GM18502 (cell line): ENCODE measurements around the gene TRAPPC8.
"Not testable (repeated sequence)": the region's sequence is repeated elsewhere in the genome, so short reads cannot be mapped to it uniquely, and the experiment has no call there.

Experiments used
- ATAC-seq: cut with Tn5 transposase; IDR thresholded peaks from one replicate; pipeline ENCODE4 v1.9.1; 2021; ENCODE audit warnings: mild to moderate bottlenecking; ENCODE audit not compliant: unreplicated experiment, poor library complexity

Gene TRAPPC8

GRCh38 chr18:31942999-31943877, at the start of gene TRAPPC8:
TRAPPC8 (minus strand) TSS chr18:31943128; CDS start chr18:31942764, 364 bp downstream.
- peak; percentile 84 for ATAC-seq

GRCh38 chr18:31990823-31991222, 47.9 kb upstream of the TRAPPC8 start:
- ATAC-seq = peak; percentile 100

- no peak for ATAC-seq
Observed at GRCh38 chr18:31983976-31984375, 41.0 kb upstream of the TRAPPC8 start.

- no peak for ATAC-seq
Observed at GRCh38 chr18:31983020-31983419, 40.1 kb upstream of the TRAPPC8 start.

- ATAC-seq = no peak
Observed at GRCh38 chr18:31980863-31981262, 37.9 kb upstream of the TRAPPC8 start.

- ATAC-seq = no peak
Observed at GRCh38 chr18:31979714-31980113, 36.8 kb upstream of the TRAPPC8 start.

- no peak for ATAC-seq
Observed at GRCh38 chr18:31978616-31979015, 35.7 kb upstream of the TRAPPC8 start.

- no peak for ATAC-seq
Observed at GRCh38 chr18:31977270-31977872, 34.4 kb upstream of the TRAPPC8 start.

- no peak for ATAC-seq
Observed at GRCh38 chr18:31976242-31976641, 33.3 kb upstream of the TRAPPC8 start.

GRCh38 chr18:31973929-31974546, 31.1 kb upstream of the TRAPPC8 start:
- no peak for ATAC-seq

- no peak for ATAC-seq
Observed at GRCh38 chr18:31970617-31971016, 27.7 kb upstream of the TRAPPC8 start.

- no peak for ATAC-seq
Observed at GRCh38 chr18:31965316-31965970, 22.5 kb upstream of the TRAPPC8 start.

GRCh38 chr18:31957728-31958127, 14.8 kb upstream of the TRAPPC8 start:
- ATAC-seq = no peak

- ATAC-seq = no peak
Observed at GRCh38 chr18:31954349-31954748, 11.4 kb upstream of the TRAPPC8 start.

- not testable (repeated sequence) for ATAC-seq
Observed at GRCh38 chr18:31953699-31954098, 10.8 kb upstream of the TRAPPC8 start.

- ATAC-seq = no peak
Observed at GRCh38 chr18:31952223-31952622, 9.3 kb upstream of the TRAPPC8 start.

- ATAC-seq = no peak
Observed at GRCh38 chr18:31950583-31950982, 7.7 kb upstream of the TRAPPC8 start.

- not testable (repeated sequence) for ATAC-seq
Observed at GRCh38 chr18:31948349-31948748, 5.4 kb upstream of the TRAPPC8 start.

- no peak for ATAC-seq
Observed at GRCh38 chr18:31946305-31947046, 3.5 kb upstream of the TRAPPC8 start.
